BE2C (cell line): Measurements from ENCODE around the gene ELFN1.

ENCODE experiments used
- DNase-seq: peaks from one replicate; pipeline ENCODE4 v3.0.0-alpha.2; 2020
- H3K27me3 ChIP-seq: fragments of 250-450 bp; sonication (Bioruptor Pico); 2 replicates; pipeline ENCODE4 v1.5.1; 2020; ENCODE audit warnings: mild to moderate bottlenecking
- H3K36me3 ChIP-seq: fragments of 250-450 bp; sonication (Bioruptor Pico); 2 replicates; pipeline ENCODE4 v1.5.1; 2020; ENCODE audit warnings: mild to moderate bottlenecking
- H3K4me1 ChIP-seq: fragments of 250-450 bp; sonication (Bioruptor Pico); 2 replicates; pipeline ENCODE4 v1.5.1; 2020
- H3K4me3 ChIP-seq: 2 replicates; pipeline ENCODE4 v1.5.1; 2011; ENCODE audit warnings: low read depth, low read length
- H3K9me3 ChIP-seq: fragments of 250-450 bp; sonication (Bioruptor Pico); 2 replicates; pipeline ENCODE4 v1.5.1; 2020
- TF ChIP-seq, protein P1 (sequence below): IDR thresholded peaks from 2 replicates; pipeline ENCODE4 v1.5.1; 2012; ENCODE audit warnings: mild to moderate bottlenecking, low read depth, low read length

Gene ELFN1

DNA sequence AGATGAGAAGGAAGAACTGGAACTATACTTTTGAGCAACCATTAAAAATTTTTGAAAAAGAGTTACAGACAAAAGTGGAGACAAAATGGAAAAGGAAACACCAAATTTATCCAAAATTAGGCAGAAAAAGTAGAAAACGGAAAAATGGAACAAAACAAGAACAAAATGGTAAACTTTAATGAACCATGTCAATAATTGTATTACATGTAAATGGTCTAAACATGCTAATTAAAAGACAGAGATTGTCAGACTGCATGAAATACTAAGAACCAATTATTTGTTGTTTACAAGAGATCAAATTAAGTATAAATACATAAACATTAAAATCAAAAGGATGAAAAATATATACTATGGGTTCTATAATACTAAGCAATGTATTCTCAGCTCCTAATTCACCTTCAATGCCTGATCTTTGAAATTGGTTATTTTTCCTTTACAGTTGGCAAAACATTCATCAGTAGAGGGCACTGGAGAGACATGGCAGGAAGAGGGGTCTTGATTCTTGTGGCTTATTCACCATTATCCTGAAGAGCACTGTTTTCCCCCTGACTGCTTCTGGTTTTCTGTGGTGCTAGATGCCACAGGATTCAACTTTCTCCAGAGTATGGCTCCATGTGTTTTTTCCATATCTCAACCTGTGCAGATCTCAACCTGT lies 124.9 kb downstream of the ELFN1 start:
- Histone ChIP-seq H3K27me3 (no peaks in the 10 kb centered on the region), H3K4me3 (no peak overlapping the region), H3K36me3 (no peaks in the 10 kb centered on the region), H3K4me1 (no peaks in the 10 kb centered on the region), H3K9me3 (no peaks in the 10 kb centered on the region)
- TF ChIP-seq, protein P1, sequence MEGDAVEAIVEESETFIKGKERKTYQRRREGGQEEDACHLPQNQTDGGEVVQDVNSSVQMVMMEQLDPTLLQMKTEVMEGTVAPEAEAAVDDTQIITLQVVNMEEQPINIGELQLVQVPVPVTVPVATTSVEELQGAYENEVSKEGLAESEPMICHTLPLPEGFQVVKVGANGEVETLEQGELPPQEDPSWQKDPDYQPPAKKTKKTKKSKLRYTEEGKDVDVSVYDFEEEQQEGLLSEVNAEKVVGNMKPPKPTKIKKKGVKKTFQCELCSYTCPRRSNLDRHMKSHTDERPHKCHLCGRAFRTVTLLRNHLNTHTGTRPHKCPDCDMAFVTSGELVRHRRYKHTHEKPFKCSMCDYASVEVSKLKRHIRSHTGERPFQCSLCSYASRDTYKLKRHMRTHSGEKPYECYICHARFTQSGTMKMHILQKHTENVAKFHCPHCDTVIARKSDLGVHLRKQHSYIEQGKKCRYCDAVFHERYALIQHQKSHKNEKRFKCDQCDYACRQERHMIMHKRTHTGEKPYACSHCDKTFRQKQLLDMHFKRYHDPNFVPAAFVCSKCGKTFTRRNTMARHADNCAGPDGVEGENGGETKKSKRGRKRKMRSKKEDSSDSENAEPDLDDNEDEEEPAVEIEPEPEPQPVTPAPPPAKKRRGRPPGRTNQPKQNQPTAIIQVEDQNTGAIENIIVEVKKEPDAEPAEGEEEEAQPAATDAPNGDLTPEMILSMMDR: peak; percentile 76
- DNase-seq: no peak
